ENCODE measurements around the gene ZBTB38. TPM values are rescaled to one million over a fixed set of nuclear protein-coding genes. Genes with fewer than 3 reads are reported as not detected.

Gene ZBTB38
- total and polyA plus RNA-seq, 2 of the 13 experiments (the other 11 are each of a cell fraction or from before 2014, with no cell fraction given) = 26.8 to 51.7 TPM

DNA sequence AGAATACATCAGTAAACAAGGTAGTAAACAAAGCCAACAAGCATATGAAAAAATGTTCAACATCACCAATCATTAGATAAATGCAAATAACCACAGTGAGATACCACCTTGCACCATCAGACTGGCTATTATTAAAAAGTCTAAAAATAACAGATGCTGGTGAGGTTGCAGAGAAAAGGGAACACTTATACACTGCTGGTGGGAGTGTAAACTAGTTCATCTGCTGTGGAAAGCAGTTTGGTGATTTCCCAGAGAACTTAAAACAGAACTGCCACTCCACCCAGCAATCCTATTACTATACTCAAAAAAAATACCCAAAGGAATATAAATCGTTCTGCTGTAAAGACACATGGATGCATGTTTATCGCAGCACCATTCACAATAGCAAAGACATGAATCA lies 30.3 kb upstream of the ZBTB38 start:
- H3K4me2 ChIP-seq (ENCODE audit: low read depth, low read length) = no peak overlapping the region
- no peak overlapping the region for H3K9ac ChIP-seq (ENCODE audit: insufficient read depth, low read depth, low read length)
- 75% methylated on average over 2 of the region's 2 CpGs for WGBS (ENCODE audit: low lambda C conversion rate)
- ChIA-PET CTCF (ENCODE audit: low intra/inter-chr PET ratio, low total read pairs) (no interaction called here), POLR2A (no interaction called here)
- no peak overlapping the region for H3K4me3 ChIP-seq (replicated peaks in 1 of 3; ENCODE audit: insufficient read depth in 1 of 3, low read depth in 2 of 3, low read length in 3 of 3)
- H3K79me2 ChIP-seq (ENCODE audit: insufficient read depth, low read length) = no peaks in the 10 kb centered on the region
- H3K27me3 ChIP-seq (ENCODE audit: control insufficient read depth in 1 of 2, insufficient read depth in 2 of 2, low read length in 2 of 2) = no peaks in the 10 kb centered on the region
- no TSS peak for BruUV-seq (replicated peaks)
- no peak overlapping the region for H2AFZ ChIP-seq (ENCODE audit: low read length)
- peaks cover 32% of the 10 kb centered on the region for H3K4me1 ChIP-seq (ENCODE audit: insufficient read depth, low read length)
- ATAC-seq = no peak
- FAIRE-seq = no peak
- TF ChIP-seq, protein P1, sequence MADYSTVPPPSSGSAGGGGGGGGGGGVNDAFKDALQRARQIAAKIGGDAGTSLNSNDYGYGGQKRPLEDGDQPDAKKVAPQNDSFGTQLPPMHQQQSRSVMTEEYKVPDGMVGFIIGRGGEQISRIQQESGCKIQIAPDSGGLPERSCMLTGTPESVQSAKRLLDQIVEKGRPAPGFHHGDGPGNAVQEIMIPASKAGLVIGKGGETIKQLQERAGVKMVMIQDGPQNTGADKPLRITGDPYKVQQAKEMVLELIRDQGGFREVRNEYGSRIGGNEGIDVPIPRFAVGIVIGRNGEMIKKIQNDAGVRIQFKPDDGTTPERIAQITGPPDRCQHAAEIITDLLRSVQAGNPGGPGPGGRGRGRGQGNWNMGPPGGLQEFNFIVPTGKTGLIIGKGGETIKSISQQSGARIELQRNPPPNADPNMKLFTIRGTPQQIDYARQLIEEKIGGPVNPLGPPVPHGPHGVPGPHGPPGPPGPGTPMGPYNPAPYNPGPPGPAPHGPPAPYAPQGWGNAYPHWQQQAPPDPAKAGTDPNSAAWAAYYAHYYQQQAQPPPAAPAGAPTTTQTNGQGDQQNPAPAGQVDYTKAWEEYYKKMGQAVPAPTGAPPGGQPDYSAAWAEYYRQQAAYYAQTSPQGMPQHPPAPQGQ (CRISPR knock-in tag; IDR thresholded peaks at IDR 0.05; ENCODE audit: borderline replicate concordance) = no peak
- TF ChIP-seq MED1 (CRISPR knock-in tag; IDR thresholded peaks at IDR 0.05) (no peak), ZNF780A (CRISPR knock-in tag; IDR thresholded peaks at IDR 0.05) (no peak)
- TF ChIP-seq, protein P2, sequence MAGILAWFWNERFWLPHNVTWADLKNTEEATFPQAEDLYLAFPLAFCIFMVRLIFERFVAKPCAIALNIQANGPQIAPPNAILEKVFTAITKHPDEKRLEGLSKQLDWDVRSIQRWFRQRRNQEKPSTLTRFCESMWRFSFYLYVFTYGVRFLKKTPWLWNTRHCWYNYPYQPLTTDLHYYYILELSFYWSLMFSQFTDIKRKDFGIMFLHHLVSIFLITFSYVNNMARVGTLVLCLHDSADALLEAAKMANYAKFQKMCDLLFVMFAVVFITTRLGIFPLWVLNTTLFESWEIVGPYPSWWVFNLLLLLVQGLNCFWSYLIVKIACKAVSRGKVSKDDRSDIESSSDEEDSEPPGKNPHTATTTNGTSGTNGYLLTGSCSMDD (CRISPR knock-in tag; IDR thresholded peaks at IDR 0.05) = no peak
- no peaks in the 10 kb centered on the region for H3K9me3 ChIP-seq (ENCODE audit: low read length)
- no peak overlapping the region for H3K27ac ChIP-seq (ENCODE audit: extremely low read length, insufficient read depth, low read length)
- DNase-seq (ENCODE audit: low spot score) = no peak
- H3K36me3 ChIP-seq (replicated peaks in 1 of 2; ENCODE audit: control insufficient read depth in 1 of 2, insufficient read depth in 2 of 2, low read length in 2 of 2) = no peaks in the 10 kb centered on the region
- in situ Hi-C loops (cut with HindIII; ENCODE audit: extremely low pct_ligation_motif_present, low pct_unique_long_range_greater_than_20kb) (no loop called here), intact Hi-C loops (cut with micrococcal nuclease; ENCODE audit: unreplicated experiment) (no loop called here)
- H4K20me1 ChIP-seq (ENCODE audit: insufficient read depth, low read length) = no peaks in the 10 kb centered on the region

DNA sequence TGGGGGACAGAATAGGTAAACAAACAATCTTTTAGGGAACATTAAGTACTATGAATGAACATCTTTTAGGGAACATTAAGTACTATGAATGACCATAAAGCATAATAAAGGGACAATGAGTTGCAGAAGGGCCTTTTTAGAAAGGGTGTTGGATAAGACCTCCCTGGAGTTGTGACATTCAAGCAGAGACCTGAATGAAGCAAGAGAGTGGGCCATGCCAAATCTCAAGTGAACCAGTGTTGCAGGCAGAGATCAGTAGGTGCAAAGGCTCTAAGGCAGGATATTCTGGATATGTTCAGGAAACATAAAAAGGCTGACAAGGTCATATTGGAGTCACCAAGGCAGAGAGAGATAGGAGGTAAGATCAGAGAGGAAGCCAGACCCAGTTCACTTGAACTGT lies 29.4 kb upstream of the ZBTB38 start:
- BruUV-seq (replicated peaks) = no TSS peak
- no peaks in the 10 kb centered on the region for H4K20me1 ChIP-seq (ENCODE audit: insufficient read depth, low read length)
- POLR2A ChIA-PET = no interaction called here
- CTCF ChIA-PET (ENCODE audit: low intra/inter-chr PET ratio, low total read pairs) = no interaction called here
- in situ Hi-C loops (cut with HindIII; ENCODE audit: extremely low pct_ligation_motif_present, low pct_unique_long_range_greater_than_20kb) (no loop called here), intact Hi-C loops (cut with micrococcal nuclease; ENCODE audit: unreplicated experiment) (no loop called here)
- H3K4me1 ChIP-seq (ENCODE audit: insufficient read depth, low read length) = peaks cover 32% of the 10 kb centered on the region
- no peak overlapping the region for H3K27ac ChIP-seq (ENCODE audit: extremely low read length, insufficient read depth, low read length)
- no peak overlapping the region for H3K4me2 ChIP-seq (ENCODE audit: low read depth, low read length)
- no peaks in the 10 kb centered on the region for H3K36me3 ChIP-seq (replicated peaks in 1 of 2; ENCODE audit: control insufficient read depth in 1 of 2, insufficient read depth in 2 of 2, low read length in 2 of 2)
- no peak overlapping the region for H2AFZ ChIP-seq (ENCODE audit: low read length)
- FAIRE-seq (no peak), ATAC-seq (no peak), DNase-seq (ENCODE audit: low spot score) (no peak)
- H3K27me3 ChIP-seq (ENCODE audit: control insufficient read depth in 1 of 2, insufficient read depth in 2 of 2, low read length in 2 of 2) = no peaks in the 10 kb centered on the region
- H3K9ac ChIP-seq (ENCODE audit: insufficient read depth, low read depth, low read length) = no peak overlapping the region
- H3K9me3 ChIP-seq (ENCODE audit: low read length) = no peaks in the 10 kb centered on the region
- H3K4me3 ChIP-seq (replicated peaks in 1 of 3; ENCODE audit: insufficient read depth in 1 of 3, low read depth in 2 of 3, low read length in 3 of 3) = no peak overlapping the region
- H3K79me2 ChIP-seq (ENCODE audit: insufficient read depth, low read length) = no peaks in the 10 kb centered on the region
- TF ChIP-seq ZNF616 (CRISPR knock-in tag; IDR thresholded peaks at IDR 0.05; ENCODE audit: low read depth) (no peak), CCDC6 (CRISPR knock-in tag; IDR thresholded peaks at IDR 0.05) (no peak), RORA (CRISPR knock-in tag; IDR thresholded peaks at IDR 0.05) (no peak), ZNF644 (CRISPR knock-in tag; IDR thresholded peaks at IDR 0.05; ENCODE audit: low read depth) (no peak), MAFF (IDR thresholded peaks at IDR 0.05; ENCODE audit: low read depth, low read length) (0 out of 2 replicates have a peak, but pooled peaks have one; percentile 6), KDM5B (CRISPR knock-in tag; IDR thresholded peaks at IDR 0.05; ENCODE audit: borderline replicate concordance) (no peak), ZC3H4 (CRISPR knock-in tag; IDR thresholded peaks at IDR 0.05; ENCODE audit: borderline replicate concordance) (no peak), ZNF713 (CRISPR knock-in tag; IDR thresholded peaks at IDR 0.05) (no peak), ZNF382 (CRISPR knock-in tag; IDR thresholded peaks at IDR 0.05; ENCODE audit: borderline replicate concordance) (no peak)
- TF ChIP-seq, protein P3, sequence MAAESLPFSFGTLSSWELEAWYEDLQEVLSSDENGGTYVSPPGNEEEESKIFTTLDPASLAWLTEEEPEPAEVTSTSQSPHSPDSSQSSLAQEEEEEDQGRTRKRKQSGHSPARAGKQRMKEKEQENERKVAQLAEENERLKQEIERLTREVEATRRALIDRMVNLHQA (CRISPR knock-in tag; IDR thresholded peaks at IDR 0.05) = no peak
- TF ChIP-seq, protein P4, sequence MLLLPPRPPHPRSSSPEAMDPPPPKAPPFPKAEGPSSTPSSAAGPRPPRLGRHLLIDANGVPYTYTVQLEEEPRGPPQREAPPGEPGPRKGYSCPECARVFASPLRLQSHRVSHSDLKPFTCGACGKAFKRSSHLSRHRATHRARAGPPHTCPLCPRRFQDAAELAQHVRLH (CRISPR knock-in tag; IDR thresholded peaks at IDR 0.05; ENCODE audit: borderline replicate concordance, low read depth) = no peak

Measured in HepG2 (cell line).